ENCODE results near the gene FAM180B. TPM values are rescaled to one million over a fixed set of nuclear protein-coding genes. Genes with fewer than 3 reads are reported as not detected.

FAM180B gene
- total and polyA plus RNA-seq, 2 experiments from 2014 or later: not detected

DNA sequence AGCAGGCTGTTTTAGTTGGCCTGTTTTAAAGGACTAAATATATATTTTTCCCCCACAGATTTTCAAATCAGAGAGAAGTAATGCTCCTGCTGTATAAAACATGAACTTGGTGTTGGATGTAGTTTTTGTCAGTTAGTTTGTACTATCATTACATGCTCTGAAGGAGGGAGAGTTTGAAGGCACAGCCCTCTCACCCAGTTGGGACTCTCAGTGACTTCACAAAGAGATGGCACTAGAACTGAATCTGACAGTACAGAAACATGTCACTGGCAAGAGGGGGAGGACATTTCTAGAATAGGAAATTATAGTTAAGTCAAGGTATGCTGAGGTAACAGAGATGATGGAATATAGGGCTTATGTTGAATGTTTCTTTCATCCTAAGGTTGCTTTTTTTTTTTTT, 28.8 kb downstream of the FAM180B start:
- Mint-ChIP-seq H3K4me3 (no peak overlapping the region), H3K27ac (no peak overlapping the region), H3K9me3 (no peaks in the 10 kb centered on the region), H3K27me3 (ENCODE audit: insufficient read depth, low read depth, poor library complexity) (peaks cover 4% of the 10 kb centered on the region), H3K36me3 (ENCODE audit: low read depth) (peaks cover 12% of the 10 kb centered on the region; the same call in 2 of the 3 replicates), H3K4me1 (no peaks in the 10 kb centered on the region)
- ATAC-seq (no peak), DNase-seq (ENCODE audit: low spot score) (no peak)
- Histone ChIP-seq H3K9me2 (ENCODE audit: insufficient read depth) (no peaks in the 10 kb centered on the region), H3K27me3 (ENCODE audit: insufficient read depth) (no peaks in the 10 kb centered on the region), H2AFZ (no peak overlapping the region), H3K4me3 (no peak overlapping the region), H3K36me3 (ENCODE audit: insufficient read depth) (peaks cover 4% of the 10 kb centered on the region), H3K4me1 (ENCODE audit: insufficient read depth) (no peaks in the 10 kb centered on the region), H3F3A (replicated peaks; ENCODE audit: low read depth) (peaks cover 7% of the 10 kb centered on the region; the same call in 1 of the 2 replicates), H3K79me2 (replicated peaks; ENCODE audit: insufficient read depth) (no peaks in the 10 kb centered on the region), H3K27ac (ENCODE audit: low read depth) (no peak overlapping the region), H3K4me2 (no peak overlapping the region), H4K20me1 (replicated peaks; ENCODE audit: insufficient read depth) (peaks cover 7% of the 10 kb centered on the region)
- no peak for TF ChIP-seq JUNB (IDR thresholded peaks at IDR 0.05; ENCODE audit: unreplicated experiment)
- TF ChIP-seq, protein P1, sequence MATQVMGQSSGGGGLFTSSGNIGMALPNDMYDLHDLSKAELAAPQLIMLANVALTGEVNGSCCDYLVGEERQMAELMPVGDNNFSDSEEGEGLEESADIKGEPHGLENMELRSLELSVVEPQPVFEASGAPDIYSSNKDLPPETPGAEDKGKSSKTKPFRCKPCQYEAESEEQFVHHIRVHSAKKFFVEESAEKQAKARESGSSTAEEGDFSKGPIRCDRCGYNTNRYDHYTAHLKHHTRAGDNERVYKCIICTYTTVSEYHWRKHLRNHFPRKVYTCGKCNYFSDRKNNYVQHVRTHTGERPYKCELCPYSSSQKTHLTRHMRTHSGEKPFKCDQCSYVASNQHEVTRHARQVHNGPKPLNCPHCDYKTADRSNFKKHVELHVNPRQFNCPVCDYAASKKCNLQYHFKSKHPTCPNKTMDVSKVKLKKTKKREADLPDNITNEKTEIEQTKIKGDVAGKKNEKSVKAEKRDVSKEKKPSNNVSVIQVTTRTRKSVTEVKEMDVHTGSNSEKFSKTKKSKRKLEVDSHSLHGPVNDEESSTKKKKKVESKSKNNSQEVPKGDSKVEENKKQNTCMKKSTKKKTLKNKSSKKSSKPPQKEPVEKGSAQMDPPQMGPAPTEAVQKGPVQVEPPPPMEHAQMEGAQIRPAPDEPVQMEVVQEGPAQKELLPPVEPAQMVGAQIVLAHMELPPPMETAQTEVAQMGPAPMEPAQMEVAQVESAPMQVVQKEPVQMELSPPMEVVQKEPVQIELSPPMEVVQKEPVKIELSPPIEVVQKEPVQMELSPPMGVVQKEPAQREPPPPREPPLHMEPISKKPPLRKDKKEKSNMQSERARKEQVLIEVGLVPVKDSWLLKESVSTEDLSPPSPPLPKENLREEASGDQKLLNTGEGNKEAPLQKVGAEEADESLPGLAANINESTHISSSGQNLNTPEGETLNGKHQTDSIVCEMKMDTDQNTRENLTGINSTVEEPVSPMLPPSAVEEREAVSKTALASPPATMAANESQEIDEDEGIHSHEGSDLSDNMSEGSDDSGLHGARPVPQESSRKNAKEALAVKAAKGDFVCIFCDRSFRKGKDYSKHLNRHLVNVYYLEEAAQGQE (IDR thresholded peaks at IDR 0.05; ENCODE audit: unreplicated experiment): no peak
- no peak for TF ChIP-seq EZH2 (IDR thresholded peaks at IDR 0.05; ENCODE audit: low read depth, unreplicated experiment)
- TF ChIP-seq ZNF114 (CRISPR knock-in tag; IDR thresholded peaks at IDR 0.05): no peak
- no peak for TF ChIP-seq NANOG (IDR thresholded peaks at IDR 0.05; ENCODE audit: borderline replicate concordance)
- TF ChIP-seq, protein P2, sequence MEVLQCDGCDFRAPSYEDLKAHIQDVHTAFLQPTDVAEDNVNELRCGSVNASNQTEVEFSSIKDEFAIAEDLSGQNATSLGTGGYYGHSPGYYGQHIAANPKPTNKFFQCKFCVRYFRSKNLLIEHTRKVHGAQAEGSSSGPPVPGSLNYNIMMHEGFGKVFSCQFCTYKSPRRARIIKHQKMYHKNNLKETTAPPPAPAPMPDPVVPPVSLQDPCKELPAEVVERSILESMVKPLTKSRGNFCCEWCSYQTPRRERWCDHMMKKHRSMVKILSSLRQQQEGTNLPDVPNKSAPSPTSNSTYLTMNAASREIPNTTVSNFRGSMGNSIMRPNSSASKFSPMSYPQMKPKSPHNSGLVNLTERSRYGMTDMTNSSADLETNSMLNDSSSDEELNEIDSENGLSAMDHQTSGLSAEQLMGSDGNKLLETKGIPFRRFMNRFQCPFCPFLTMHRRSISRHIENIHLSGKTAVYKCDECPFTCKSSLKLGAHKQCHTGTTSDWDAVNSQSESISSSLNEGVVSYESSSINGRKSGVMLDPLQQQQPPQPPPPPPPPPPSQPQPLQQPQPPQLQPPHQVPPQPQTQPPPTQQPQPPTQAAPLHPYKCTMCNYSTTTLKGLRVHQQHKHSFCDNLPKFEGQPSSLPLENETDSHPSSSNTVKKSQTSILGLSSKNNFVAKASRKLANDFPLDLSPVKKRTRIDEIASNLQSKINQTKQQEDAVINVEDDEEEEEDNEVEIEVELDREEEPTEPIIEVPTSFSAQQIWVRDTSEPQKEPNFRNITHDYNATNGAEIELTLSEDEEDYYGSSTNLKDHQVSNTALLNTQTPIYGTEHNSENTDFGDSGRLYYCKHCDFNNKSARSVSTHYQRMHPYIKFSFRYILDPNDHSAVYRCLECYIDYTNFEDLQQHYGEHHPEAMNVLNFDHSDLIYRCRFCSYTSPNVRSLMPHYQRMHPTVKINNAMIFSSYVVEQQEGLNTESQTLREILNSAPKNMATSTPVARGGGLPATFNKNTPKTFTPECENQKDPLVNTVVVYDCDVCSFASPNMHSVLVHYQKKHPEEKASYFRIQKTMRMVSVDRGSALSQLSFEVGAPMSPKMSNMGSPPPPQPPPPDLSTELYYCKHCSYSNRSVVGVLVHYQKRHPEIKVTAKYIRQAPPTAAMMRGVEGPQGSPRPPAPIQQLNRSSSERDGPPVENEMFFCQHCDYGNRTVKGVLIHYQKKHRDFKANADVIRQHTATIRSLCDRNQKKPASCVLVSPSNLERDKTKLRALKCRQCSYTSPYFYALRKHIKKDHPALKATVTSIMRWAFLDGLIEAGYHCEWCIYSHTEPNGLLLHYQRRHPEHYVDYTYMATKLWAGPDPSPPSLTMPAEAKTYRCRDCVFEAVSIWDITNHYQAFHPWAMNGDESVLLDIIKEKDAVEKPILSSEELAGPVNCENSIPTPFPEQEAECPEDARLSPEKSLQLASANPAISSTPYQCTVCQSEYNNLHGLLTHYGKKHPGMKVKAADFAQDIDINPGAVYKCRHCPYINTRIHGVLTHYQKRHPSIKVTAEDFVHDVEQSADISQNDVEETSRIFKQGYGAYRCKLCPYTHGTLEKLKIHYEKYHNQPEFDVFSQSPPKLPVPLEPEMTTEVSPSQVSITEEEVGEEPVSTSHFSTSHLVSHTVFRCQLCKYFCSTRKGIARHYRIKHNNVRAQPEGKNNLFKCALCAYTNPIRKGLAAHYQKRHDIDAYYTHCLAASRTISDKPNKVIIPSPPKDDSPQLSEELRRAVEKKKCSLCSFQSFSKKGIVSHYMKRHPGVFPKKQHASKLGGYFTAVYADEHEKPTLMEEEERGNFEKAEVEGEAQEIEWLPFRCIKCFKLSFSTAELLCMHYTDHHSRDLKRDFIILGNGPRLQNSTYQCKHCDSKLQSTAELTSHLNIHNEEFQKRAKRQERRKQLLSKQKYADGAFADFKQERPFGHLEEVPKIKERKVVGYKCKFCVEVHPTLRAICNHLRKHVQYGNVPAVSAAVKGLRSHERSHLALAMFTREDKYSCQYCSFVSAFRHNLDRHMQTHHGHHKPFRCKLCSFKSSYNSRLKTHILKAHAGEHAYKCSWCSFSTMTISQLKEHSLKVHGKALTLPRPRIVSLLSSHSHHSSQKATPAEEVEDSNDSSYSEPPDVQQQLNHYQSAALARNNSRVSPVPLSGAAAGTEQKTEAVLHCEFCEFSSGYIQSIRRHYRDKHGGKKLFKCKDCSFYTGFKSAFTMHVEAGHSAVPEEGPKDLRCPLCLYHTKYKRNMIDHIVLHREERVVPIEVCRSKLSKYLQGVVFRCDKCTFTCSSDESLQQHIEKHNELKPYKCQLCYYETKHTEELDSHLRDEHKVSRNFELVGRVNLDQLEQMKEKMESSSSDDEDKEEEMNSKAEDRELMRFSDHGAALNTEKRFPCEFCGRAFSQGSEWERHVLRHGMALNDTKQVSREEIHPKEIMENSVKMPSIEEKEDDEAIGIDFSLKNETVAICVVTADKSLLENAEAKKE (CRISPR knock-in tag; IDR thresholded peaks at IDR 0.05): no peak
- TF ChIP-seq, protein P3, sequence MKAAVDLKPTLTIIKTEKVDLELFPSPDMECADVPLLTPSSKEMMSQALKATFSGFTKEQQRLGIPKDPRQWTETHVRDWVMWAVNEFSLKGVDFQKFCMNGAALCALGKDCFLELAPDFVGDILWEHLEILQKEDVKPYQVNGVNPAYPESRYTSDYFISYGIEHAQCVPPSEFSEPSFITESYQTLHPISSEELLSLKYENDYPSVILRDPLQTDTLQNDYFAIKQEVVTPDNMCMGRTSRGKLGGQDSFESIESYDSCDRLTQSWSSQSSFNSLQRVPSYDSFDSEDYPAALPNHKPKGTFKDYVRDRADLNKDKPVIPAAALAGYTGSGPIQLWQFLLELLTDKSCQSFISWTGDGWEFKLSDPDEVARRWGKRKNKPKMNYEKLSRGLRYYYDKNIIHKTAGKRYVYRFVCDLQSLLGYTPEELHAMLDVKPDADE (IDR thresholded peaks at IDR 0.05): no peak
- no peak for TF ChIP-seq POLR2AphosphoS5 (IDR thresholded peaks at IDR 0.05; ENCODE audit: low read depth)
- TF ChIP-seq STAT1 (IDR thresholded peaks at IDR 0.05; ENCODE audit: unreplicated experiment): no peak
- no peak for TF ChIP-seq ZNF331 (CRISPR knock-in tag; IDR thresholded peaks at IDR 0.05; ENCODE audit: low read depth)
- no peak for TF ChIP-seq CTCF (conservative IDR thresholded peaks at IDR 0.05; ENCODE audit: low read depth in 2 of 2)
- no peak for TF ChIP-seq EZH2phosphoT487 (IDR thresholded peaks at IDR 0.05; ENCODE audit: unreplicated experiment)
- TF ChIP-seq CREB1 (CRISPR knock-in tag; IDR thresholded peaks at IDR 0.05; ENCODE audit: low read depth): no peak
